Fibroblast of the aortic adventitia (primary cell): Measurements from ENCODE around the gene PSTPIP2. TPM values are rescaled to one million over a fixed set of nuclear protein-coding genes. Genes with fewer than 3 reads are reported as not detected.

ENCODE experiments used
- DNase-seq: peaks from one replicate; pipeline ENCODE4 v3.0.0-alpha.2; 2010; ENCODE audit warnings: low read depth
- H3K4me3 ChIP-seq: 2 replicates; pipeline ENCODE4 v1.5.1; 2011; ENCODE audit warnings: low read depth, mild to moderate bottlenecking, control low read depth, low read length, moderate library complexity
- total RNA-seq: library from RNA; depleted of rRNA; stranded (reverse); fragments of >200 nt; gene quantifications from 2 replicates; pipeline ENCODE4 v1.2.3, GENCODE V29; 2012; ENCODE audit warnings: low replicate concordance
- TF ChIP-seq, protein P1 (sequence below): IDR thresholded peaks from 2 replicates; pipeline ENCODE4 v1.5.1; 2011; ENCODE audit warnings: mild to moderate bottlenecking, low read length, control low read depth, inconsistent platforms; ENCODE audit not compliant: insufficient read depth

PSTPIP2 gene
- total RNA-seq, 1 donor = 6.4 TPM

DNA sequence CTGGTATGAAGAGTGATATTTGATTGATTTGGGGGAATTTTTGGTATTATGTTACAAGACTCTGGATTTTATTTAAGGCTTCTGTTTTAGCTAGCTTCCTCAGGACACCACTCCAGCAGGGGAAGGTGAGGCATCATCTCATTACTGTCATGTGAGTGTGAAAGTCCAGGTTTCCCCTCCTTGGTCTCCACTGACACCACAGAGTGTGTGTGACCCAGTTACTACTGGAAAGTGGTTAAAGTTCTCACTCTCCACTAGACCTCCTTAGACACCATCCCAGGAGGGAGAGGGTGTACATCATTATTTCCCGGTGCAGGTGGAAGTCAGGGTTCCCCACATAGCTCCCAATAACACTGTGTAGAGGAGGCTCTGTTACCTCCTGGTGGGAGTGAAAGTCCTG is 69.1 kb downstream of the PSTPIP2 start:
- TF ChIP-seq, protein P1, sequence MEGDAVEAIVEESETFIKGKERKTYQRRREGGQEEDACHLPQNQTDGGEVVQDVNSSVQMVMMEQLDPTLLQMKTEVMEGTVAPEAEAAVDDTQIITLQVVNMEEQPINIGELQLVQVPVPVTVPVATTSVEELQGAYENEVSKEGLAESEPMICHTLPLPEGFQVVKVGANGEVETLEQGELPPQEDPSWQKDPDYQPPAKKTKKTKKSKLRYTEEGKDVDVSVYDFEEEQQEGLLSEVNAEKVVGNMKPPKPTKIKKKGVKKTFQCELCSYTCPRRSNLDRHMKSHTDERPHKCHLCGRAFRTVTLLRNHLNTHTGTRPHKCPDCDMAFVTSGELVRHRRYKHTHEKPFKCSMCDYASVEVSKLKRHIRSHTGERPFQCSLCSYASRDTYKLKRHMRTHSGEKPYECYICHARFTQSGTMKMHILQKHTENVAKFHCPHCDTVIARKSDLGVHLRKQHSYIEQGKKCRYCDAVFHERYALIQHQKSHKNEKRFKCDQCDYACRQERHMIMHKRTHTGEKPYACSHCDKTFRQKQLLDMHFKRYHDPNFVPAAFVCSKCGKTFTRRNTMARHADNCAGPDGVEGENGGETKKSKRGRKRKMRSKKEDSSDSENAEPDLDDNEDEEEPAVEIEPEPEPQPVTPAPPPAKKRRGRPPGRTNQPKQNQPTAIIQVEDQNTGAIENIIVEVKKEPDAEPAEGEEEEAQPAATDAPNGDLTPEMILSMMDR = no peak
- no peak for DNase-seq
- H3K4me3 ChIP-seq = no peak overlapping the region

DNA sequence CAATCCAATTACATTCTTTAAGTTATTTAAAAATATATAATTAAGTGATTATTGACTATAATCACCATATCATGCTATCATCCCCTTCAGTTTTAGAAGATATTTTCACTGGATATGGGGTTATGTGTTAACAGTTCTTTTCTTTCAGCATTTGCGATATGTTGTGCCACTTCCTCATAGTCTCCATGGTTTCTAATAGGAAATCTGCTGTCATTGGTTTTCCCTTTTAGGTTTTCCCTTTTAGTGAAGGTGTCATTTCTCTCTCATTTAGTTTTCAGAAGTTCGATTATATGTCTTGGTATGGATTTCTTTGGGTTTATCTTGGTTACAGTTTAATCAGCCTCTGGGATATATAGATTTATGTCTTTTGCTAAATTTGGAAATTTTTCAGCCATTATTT is 70.2 kb downstream of the PSTPIP2 start:
- no peak for DNase-seq
- TF ChIP-seq, protein P1 = no peak
- H3K4me3 ChIP-seq = no peak overlapping the region

DNA sequence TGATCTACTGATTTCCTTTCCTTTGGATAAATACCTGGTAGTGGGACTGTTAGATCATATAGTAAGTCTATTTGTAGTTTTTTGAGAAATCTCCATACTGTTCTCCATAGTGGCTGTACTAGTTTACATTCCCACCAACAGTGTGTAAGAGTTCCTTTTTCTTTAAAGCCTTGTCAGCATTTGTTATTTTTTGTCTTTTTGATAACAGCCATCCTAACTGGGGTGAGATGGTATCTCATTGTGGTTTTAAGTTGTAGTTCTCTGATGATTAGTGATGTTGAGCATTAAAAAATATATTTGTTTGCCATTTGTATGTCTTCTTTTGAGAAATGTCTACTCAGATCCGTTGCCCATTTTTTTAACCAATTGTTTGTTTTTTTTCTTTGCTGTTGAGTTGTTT is 71.0 kb downstream of the PSTPIP2 start:
- H3K4me3 ChIP-seq = no peak overlapping the region
- TF ChIP-seq, protein P1 = no peak
- DNase-seq = no peak

DNA sequence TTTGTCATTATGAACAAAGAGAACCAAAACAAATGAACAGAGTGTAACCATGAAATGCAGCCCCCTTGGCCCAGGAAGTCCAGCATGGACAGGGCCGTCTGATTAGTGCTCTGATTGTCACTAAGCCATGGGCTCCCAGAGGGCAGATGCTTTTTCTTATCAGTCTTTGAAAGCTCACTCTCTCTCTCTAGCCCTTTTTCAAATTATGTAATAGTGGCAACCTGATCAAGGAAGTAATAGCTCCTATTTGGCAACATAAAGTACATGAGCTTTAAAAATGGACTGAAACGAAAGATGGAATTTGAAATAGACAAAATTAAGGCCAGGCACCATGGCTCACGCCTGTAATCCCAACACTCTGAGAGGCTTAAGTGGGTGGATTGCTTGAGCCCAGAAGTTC is 72.5 kb downstream of the PSTPIP2 start:
- TF ChIP-seq, protein P1 = no peak
- no peak for DNase-seq
- H3K4me3 ChIP-seq = no peak overlapping the region

DNA sequence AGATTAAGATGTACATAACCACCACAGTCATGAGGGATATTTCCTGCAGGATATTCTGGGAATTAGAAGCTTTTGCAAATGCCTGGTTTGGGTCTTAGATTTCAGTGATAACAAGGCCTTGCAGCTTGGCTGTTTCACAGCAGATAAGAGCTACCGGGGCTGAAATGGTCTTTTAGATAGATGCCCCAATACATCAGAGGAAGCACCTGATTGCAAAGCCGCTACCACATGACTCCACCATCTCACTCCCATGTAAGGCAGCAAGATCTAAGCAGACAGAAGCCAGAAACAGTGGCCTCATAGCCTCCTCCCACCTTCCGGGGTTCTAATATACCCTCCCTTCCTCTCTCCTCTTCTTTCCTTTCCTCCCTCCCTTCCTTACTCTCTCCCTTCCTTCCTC is 73.8 kb downstream of the PSTPIP2 start:
- no peak overlapping the region for H3K4me3 ChIP-seq
- DNase-seq = no peak
- TF ChIP-seq, protein P1 = no peak

DNA sequence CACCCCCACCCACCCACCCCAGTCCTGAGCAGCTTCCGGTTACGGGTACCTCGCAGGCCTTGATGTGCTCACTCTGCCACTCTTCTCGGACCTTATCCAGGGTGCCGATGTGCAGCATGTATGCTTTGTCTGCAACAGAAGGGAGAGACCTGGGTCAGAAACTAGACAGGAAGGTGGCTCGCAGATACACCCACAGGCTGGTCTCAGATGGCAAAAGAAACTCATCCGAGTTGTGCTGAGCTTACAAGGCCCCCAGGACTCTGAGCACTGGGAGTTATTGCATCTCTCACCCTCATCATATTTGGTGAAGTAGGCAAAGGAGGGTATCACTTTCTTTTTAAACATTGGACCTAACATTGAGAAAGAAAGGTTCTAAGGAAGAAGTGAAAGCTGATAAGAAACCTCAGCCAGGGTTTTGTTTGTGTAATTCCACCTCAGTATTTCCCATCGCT is 74.3 kb downstream of the PSTPIP2 start:
- DNase-seq = no peak
- no peak overlapping the region for H3K4me3 ChIP-seq
- TF ChIP-seq, protein P1 = no peak

DNA sequence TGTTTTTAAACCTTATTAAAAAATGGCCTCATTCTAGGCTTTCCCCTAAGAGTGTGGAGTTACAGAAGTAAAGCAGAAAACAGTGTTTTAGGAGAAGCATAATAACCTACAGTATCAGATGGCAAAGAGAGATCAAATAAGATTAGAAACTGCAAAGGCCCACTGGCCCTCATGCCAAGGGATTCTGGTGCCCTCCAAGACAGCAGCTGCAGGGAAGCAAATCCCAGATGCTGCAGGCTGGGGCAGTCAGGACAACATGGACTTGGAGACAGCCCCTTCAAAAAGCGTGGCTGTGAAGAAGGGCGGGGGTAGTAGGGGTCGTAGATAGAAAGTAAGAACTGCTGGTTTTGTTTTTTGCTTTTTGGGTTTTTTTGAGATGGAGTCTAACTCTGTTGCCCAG is 76.6 kb downstream of the PSTPIP2 start:
- no peak overlapping the region for H3K4me3 ChIP-seq
- TF ChIP-seq, protein P1 = no peak
- DNase-seq = no peak
